ENCODE data around the gene SOCS3. TPM values are rescaled to one million over a fixed set of nuclear protein-coding genes. Genes with fewer than 3 reads are reported as not detected.
A peak's percentile ranks its signal among the peaks of the same experiment; 100 is the strongest.

SOCS3 gene
- polyA plus RNA-seq, 2 of the 4 experiments (the other 2 are of a cell fraction): 13.5 to 14.7 TPM

DNA sequence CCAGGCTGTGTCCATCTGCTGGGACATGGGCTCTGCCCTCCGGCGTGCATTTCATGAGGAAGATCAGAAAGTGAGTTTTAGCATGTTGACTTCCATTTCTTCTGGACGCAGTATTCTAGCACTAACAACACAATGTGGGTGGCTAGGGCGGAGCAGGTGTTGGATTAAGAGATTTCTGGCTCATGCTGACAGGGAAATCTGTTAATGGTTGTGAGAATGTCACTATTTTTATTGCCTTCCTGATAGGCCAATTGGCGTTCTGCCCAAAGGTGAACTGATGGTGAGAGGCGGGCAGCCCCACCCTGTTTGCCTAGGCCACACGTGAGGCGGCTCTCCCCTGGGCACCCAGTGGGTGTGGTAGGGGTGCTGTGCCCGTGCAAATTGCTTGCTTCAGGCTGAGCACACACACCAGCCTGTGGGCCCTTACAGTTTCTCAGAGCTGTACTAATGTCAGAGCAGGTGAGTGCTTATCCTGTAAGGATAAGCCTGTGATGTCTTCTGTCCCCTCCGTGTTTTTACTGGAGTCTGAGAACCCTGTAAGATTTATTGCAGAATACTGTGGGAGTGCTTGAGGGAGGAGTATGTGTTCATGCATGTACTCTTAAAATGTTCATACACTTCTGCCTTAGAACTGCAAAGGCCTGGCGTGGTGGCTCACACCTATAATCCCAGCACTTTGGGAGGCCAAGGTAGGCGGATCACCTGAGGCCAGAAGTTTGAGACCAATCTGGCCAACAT is 49.5 kb upstream of the SOCS3 start:
- ChIA-PET CTCF (interaction anchor here (0.6 kb wide), 1 partner anchor 333 kb away, joined by 3 read pairs; no protein-coding TSS in a partner anchor), POLR2A (no interaction called here)
- no peak overlapping the region for H3K4me3 ChIP-seq
- TF ChIP-seq EHMT2 (IDR thresholded peaks at IDR 0.05; ENCODE audit: low read depth) (no peak), GATA3 (IDR thresholded peaks at IDR 0.05; ENCODE audit: borderline replicate concordance) (peak; percentile 15; the same call in 1 of the 2 replicates)
- peak; percentile 46 for FAIRE-seq
- H3K4me2 ChIP-seq: peak overlapping the region; percentile 61
- no peaks in the 10 kb centered on the region for H3K9me3 ChIP-seq
- ATAC-seq: peak in 1 of 2 experiments; percentile 10; a peak in 1 of 6 replicates
- peak in 1 of 2 experiments; percentile 53 for DNase-seq (ENCODE audit: low read depth in 1 of 2, low spot score in 1 of 2)
- peaks cover 30% of the 10 kb centered on the region for H3K4me1 ChIP-seq
- 41% methylated on average over 12 of the region's 12 CpGs for WGBS (ENCODE audit: missing lambda C conversion rate)
- H3K27ac ChIP-seq: peak overlapping the region in 1 of 2 experiments; percentile 50; a peak in 2 of 6 replicates

DNA sequence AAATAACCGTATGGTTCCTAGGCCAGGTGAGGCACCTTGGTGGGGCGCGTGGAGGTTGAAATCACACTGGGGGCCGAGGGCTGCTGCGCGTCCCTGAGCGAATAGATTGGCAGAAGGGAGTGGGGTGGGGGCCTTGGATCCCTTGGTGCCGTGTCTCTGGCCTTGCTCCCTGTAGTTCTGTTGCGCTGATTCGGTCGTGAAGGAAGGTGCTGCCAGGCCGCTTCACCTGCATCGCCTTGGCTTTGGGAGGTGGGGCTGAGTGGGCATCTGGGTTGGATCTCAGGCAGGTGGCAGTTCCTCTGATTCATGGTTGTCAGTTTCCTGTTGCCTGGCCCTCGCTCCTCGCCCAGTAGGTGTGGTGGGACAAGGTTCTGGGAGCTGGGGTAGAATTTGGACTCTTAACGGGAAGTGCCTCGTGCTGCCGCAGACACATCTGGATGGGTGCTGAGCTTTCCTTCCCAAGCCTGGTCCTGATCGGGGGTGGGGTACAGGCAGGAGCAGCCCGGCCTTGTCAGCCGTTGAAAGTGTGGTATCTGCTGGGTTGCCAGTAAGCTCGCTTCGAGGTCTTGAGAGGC is 48.7 kb upstream of the SOCS3 start:
- Histone ChIP-seq H3K9me3 (no peaks in the 10 kb centered on the region), H3K4me3 (no peak overlapping the region), H3K4me1 (peaks cover 30% of the 10 kb centered on the region), H3K27ac (peak overlapping the region in 1 of 2 experiments; percentile 50; a peak in 2 of 6 replicates), H3K4me2 (peak overlapping the region; percentile 61)
- 88% methylated on average over 23 of the region's 23 CpGs for WGBS (ENCODE audit: missing lambda C conversion rate)
- no peak for TF ChIP-seq HDAC2 (IDR thresholded peaks at IDR 0.05)
- no peak for FAIRE-seq
- DNase-seq (ENCODE audit: low read depth in 1 of 2, low spot score in 1 of 2): no peak
- ATAC-seq: no peak
- ChIA-PET CTCF (no interaction called here), POLR2A (no interaction called here)

DNA sequence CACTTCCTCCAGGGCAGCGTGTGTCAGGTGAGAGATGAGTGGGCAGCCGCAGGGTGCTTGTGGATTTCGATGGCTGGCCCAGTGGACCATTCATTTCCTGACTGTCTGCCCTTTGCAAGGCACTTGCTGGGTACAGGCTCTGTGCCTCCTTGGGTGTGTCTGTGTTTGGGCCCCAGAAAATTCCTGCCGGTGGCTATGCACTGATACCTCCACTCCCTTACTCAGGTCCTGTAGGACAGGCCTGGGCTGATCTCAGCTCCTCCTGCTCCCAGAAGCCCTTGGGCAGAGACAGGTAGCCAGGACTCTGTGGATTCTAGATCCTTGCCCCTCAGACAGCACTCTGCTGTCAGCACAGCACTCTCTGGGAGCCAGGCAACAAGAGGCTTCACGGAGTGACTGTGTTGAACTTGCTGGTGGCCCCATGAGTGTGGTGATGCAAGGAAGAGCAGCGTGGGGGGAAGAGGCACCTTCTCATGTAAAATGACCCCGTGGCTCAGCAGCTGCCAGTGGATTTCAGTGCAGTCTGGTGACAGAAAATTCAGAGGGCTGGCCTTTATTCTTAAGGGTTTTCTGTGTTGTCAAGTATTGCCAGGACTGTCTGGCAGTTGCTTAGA is 47.6 kb upstream of the SOCS3 start:
- H3K27ac ChIP-seq: peak overlapping the region in 1 of 2 experiments; percentile 34; a peak in 1 of 6 replicates
- no peaks in the 10 kb centered on the region for H3K9me3 ChIP-seq
- no peak; a peak in 1 of 6 replicates for ATAC-seq
- no peak overlapping the region for H3K4me2 ChIP-seq
- ChIA-PET CTCF (interaction anchor here (0.7 to 3.8 kb wide), 5 partner anchors 9 to 491 kb away, joined by 3 to 15 read pairs (median 3); no protein-coding TSS in a partner anchor), POLR2A (no interaction called here)
- no peak overlapping the region for H3K4me3 ChIP-seq
- no peak for FAIRE-seq
- 88% methylated on average over 7 of the region's 7 CpGs for WGBS (ENCODE audit: missing lambda C conversion rate)
- TF ChIP-seq NFE2L2 (conservative IDR thresholded peaks at IDR 0.05; ENCODE audit: low read length) (no peak), GATA3 (IDR thresholded peaks at IDR 0.05; ENCODE audit: borderline replicate concordance) (no peak), CHD2 (IDR thresholded peaks at IDR 0.05; ENCODE audit: low read length, partially characterized antibody) (no peak), MAZ (IDR thresholded peaks at IDR 0.05; ENCODE audit: borderline replicate concordance, low read depth, low read length) (no peak), HOXA7 (CRISPR knock-in tag; IDR thresholded peaks at IDR 0.05) (no peak), NPAS2 (CRISPR knock-in tag; IDR thresholded peaks at IDR 0.05; ENCODE audit: borderline replicate concordance) (no peak), BHLHE40 (IDR thresholded peaks at IDR 0.05; ENCODE audit: low read depth, low read length) (no peak), ESRRA (IDR thresholded peaks at IDR 0.05; ENCODE audit: borderline replicate concordance, low read length) (no peak), ZSCAN20 (CRISPR knock-in tag; IDR thresholded peaks at IDR 0.05) (no peak)
- TF ChIP-seq, protein P1, sequence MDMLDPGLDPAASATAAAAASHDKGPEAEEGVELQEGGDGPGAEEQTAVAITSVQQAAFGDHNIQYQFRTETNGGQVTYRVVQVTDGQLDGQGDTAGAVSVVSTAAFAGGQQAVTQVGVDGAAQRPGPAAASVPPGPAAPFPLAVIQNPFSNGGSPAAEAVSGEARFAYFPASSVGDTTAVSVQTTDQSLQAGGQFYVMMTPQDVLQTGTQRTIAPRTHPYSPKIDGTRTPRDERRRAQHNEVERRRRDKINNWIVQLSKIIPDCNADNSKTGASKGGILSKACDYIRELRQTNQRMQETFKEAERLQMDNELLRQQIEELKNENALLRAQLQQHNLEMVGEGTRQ (IDR thresholded peaks at IDR 0.05): no peak
- H3K4me1 ChIP-seq: peaks cover 30% of the 10 kb centered on the region
- no peak for DNase-seq (ENCODE audit: low read depth in 1 of 2, low spot score in 1 of 2)

DNA sequence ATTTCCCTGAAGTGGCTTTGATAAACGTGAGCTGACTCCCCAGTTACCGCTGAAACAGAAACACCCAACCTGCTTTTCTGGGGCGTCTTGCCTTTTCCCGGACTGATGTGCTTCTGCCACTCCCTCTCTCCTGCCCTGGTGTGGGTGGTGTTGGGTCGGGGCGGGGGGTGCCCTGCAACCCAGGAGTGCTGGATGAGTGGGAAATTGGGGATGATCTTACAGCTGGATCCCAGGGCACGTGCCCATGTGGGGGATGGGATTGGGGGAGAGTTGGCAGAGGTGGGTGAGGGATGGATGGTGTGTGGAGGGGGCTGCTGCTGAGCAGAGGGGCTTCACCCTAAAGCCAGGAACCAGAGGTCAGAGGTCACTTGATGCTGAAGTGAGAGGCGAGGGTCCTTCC is 47.0 kb upstream of the SOCS3 start:
- WGBS (ENCODE audit: missing lambda C conversion rate): 92% methylated on average over 8 of the region's 8 CpGs

More for the DNA sequence above, 47.0 kb upstream of the SOCS3 start:
- Histone ChIP-seq H3K9me3 (no peaks in the 10 kb centered on the region), H3K4me3 (no peak overlapping the region), H3K4me1 (peaks cover 30% of the 10 kb centered on the region), H3K4me2 (no peak overlapping the region), H3K27ac (no peak overlapping the region)
- no peak for ATAC-seq
- DNase-seq (ENCODE audit: low read depth in 1 of 2, low spot score in 1 of 2): no peak
- POLR2A ChIA-PET: no interaction called here
- CTCF ChIA-PET: interaction anchor here (0.8 to 3.8 kb wide), 4 partner anchors 8 to 156 kb away, joined by 3 to 15 read pairs (median 3); no protein-coding TSS in a partner anchor
- no peak for FAIRE-seq
- TF ChIP-seq JUN (IDR thresholded peaks at IDR 0.05) (no peak), CHD2 (IDR thresholded peaks at IDR 0.05; ENCODE audit: low read length, partially characterized antibody) (no peak), FOSB (CRISPR knock-in tag; IDR thresholded peaks at IDR 0.05) (no peak), HEYL (CRISPR knock-in tag; IDR thresholded peaks at IDR 0.05) (no peak), HOXA7 (CRISPR knock-in tag; IDR thresholded peaks at IDR 0.05) (no peak), CHD4 (IDR thresholded peaks at IDR 0.05; ENCODE audit: borderline replicate concordance) (no peak), CEBPB (IDR thresholded peaks at IDR 0.05) (no peak), KDM1A (IDR thresholded peaks at IDR 0.05; ENCODE audit: low read depth) (no peak)

All from A549 (cell line).